Thoracic aorta (tissue), 2 donors: Measurements from ENCODE around the gene SPRYD3. TPM values are rescaled to one million over a fixed set of nuclear protein-coding genes. Genes with fewer than 3 reads are reported as not detected.

Source experiments
- ATAC-seq: fragments of 150-250 bp; one replicate; pipeline ENCODE4 v1.8.0; 2017; ENCODE audit warnings: low read depth; ENCODE audit not compliant: insufficient number of reproducible peaks, low FRiP score
- DNase-seq: peaks from one replicate; pipeline ENCODE4 v3.0.0-alpha.2; 2020; ENCODE audit warnings: low spot score
- H3K27ac ChIP-seq, 2 donors: fragments of 200-600 bp; sonication (generic); 1 replicate in 1 of 2; 2 replicates in 1 of 2; pipeline ENCODE4 v1.5.1; 2016; ENCODE audit warnings: mild to moderate bottlenecking in 2 of 2, moderate library complexity in 2 of 2
- H3K27me3 ChIP-seq: fragments of 200-600 bp; sonication (generic); replicated peaks from 2 replicates; pipeline ENCODE4 v1.6.0; 2016; ENCODE audit warnings: mild to moderate bottlenecking; ENCODE audit not compliant: insufficient read depth
- H3K36me3 ChIP-seq: fragments of 200-600 bp; sonication (generic); one replicate; pipeline ENCODE4 v1.5.1; 2016
- H3K4me1 ChIP-seq, 2 donors: fragments of 200-600 bp; sonication (generic); 1 replicate in 1 of 2; 2 replicates in 1 of 2; pipeline versions ENCODE4 v1.5.1 to v1.6.0; 2016; ENCODE audit warnings: low read depth in 2 of 2, mild to moderate bottlenecking in 1 of 2; ENCODE audit not compliant: control insufficient read depth in 1 of 2
- H3K4me3 ChIP-seq: fragments of 200-600 bp; sonication (generic); 2 replicates; pipeline ENCODE4 v1.5.1; 2016; ENCODE audit warnings: mild to moderate bottlenecking
- H3K9me3 ChIP-seq: fragments of 200-600 bp; sonication (generic); 2 replicates; pipeline ENCODE4 v1.5.1; 2016
- total RNA-seq, 2 donors: library from RNA; depleted of rRNA; stranded (reverse); fragments of >200 nt; gene quantifications; one replicate each; pipeline versions ENCODE4 v1.1.0 to v1.2.3, GENCODE V29; 2016
- TF ChIP-seq, protein P1 (sequence below): fragments of 200-600 bp; sonication (generic); IDR thresholded peaks from one replicate; pipeline ENCODE4 v1.5.1; 2019; ENCODE audit warnings: antibody characterized with exemption

The SPRYD3 gene
- total RNA-seq, 2 donors from 2014 or later: 68.0 to 94.8 TPM

DNA sequence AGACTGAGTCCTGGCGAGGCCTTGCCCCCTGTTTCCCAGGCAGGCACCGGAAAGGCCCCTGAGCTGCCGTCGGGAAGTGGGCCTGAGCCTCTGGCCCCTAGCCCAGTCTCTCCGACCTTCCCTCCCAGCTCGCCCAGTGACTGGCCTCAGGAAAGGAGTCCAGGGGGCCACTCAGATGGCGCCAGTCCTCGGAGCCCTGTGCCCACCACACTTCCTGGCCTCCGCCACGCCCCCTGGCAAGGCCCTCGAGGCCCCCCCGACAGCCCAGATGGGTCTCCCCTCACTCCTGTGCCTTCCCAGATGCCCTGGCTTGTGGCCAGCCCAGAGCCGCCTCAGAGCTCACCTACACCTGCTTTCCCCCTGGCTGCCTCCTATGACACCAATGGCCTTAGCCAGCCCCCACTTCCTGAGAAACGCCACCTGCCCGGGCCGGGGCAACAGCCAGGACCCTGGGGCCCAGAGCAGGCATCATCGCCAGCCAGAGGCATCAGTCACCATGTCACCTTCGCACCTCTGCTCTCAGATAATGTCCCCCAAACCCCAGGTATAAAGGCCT, 18.4 kb downstream of the SPRYD3 start:
- Histone ChIP-seq H3K4me1 (peaks cover 15 to 68% of the 10 kb centered on the region in 2 donors), H3K9me3 (no peaks in the 10 kb centered on the region), H3K27ac (peak overlapping the region; percentile 50 to 84), H3K27me3 (no peaks in the 10 kb centered on the region), H3K4me3 (no peak overlapping the region), H3K36me3 (peaks cover 79% of the 10 kb centered on the region)
- TF ChIP-seq, protein P1, sequence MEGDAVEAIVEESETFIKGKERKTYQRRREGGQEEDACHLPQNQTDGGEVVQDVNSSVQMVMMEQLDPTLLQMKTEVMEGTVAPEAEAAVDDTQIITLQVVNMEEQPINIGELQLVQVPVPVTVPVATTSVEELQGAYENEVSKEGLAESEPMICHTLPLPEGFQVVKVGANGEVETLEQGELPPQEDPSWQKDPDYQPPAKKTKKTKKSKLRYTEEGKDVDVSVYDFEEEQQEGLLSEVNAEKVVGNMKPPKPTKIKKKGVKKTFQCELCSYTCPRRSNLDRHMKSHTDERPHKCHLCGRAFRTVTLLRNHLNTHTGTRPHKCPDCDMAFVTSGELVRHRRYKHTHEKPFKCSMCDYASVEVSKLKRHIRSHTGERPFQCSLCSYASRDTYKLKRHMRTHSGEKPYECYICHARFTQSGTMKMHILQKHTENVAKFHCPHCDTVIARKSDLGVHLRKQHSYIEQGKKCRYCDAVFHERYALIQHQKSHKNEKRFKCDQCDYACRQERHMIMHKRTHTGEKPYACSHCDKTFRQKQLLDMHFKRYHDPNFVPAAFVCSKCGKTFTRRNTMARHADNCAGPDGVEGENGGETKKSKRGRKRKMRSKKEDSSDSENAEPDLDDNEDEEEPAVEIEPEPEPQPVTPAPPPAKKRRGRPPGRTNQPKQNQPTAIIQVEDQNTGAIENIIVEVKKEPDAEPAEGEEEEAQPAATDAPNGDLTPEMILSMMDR: no peak
- DNase-seq: no peak
- ATAC-seq: no peak

DNA sequence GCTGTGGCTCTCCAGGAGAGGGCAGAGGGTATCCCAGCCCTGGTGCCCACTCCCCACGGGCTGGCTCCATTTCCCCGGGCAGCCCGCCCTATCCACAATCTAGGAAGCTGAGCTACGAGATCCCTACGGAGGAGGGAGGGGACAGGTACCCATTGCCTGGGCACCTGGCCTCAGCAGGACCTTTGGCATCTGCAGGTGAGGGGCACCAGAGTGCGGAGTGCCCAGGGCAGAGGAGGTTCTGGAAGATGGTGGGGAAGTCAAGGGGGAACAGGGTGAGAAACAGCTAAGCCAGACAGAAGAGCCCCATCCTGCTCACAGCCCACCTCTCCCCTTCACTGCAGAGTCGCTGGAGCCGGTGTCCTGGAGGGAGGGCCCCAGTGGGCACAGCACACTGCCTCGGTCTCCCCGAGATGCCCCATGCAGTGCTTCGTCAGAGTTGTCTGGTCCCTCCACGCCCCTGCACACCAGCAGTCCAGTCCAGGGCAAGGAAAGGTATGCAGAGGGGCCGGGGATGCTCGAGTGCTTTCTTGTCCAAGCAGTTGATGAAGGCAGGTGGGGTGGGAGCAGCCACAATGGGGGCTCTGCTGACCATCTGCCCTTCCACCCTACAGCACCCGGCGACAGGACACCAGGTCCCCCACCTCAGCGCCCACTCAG, 19.0 kb downstream of the SPRYD3 start:
- no peak for DNase-seq

DNA sequence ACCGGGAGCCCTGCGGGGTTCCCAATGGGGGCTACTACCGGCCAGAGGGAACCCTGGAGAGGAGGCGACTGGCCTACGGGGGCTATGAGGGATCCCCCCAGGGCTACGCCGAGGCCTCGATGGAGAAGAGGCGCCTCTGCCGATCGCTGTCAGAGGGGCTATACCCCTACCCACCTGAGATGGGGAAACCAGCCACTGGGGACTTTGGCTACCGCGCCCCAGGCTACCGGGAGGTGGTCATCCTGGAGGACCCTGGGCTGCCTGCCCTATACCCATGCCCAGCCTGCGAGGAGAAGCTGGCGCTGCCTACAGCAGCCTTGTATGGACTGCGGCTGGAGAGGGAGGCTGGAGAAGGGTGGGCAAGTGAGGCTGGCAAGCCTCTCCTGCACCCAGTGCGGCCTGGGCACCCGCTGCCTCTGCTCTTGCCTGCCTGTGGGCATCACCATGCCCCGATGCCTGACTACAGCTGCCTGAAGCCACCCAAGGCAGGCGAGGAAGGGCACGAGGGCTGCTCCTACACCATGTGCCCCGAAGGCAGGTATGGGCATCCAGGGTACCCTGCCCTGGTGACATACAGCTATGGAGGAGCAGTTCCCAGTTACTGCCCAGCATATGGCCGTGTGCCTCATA, 19.6 kb downstream of the SPRYD3 start:
- Histone ChIP-seq H3K36me3 (peaks cover 79% of the 10 kb centered on the region), H3K9me3 (no peaks in the 10 kb centered on the region), H3K27ac (peak overlapping the region; percentile 8 to 84), H3K4me3 (no peak overlapping the region), H3K4me1 (peaks cover 16 to 67% of the 10 kb centered on the region in 2 donors), H3K27me3 (no peaks in the 10 kb centered on the region)
- no peak for DNase-seq
- no peak for ATAC-seq
- TF ChIP-seq, protein P1: no peak

More for the DNA sequence above, 19.0 kb downstream of the SPRYD3 start:
- no peak overlapping the region for H3K4me3 ChIP-seq
- peak overlapping the region; percentile 50 to 84 for H3K27ac ChIP-seq
- H3K9me3 ChIP-seq: no peaks in the 10 kb centered on the region
- H3K4me1 ChIP-seq: peaks cover 15 to 68% of the 10 kb centered on the region in 2 donors
- H3K27me3 ChIP-seq: no peaks in the 10 kb centered on the region
- H3K36me3 ChIP-seq: peaks cover 80% of the 10 kb centered on the region
- TF ChIP-seq, protein P1: no peak
- ATAC-seq: no peak

DNA sequence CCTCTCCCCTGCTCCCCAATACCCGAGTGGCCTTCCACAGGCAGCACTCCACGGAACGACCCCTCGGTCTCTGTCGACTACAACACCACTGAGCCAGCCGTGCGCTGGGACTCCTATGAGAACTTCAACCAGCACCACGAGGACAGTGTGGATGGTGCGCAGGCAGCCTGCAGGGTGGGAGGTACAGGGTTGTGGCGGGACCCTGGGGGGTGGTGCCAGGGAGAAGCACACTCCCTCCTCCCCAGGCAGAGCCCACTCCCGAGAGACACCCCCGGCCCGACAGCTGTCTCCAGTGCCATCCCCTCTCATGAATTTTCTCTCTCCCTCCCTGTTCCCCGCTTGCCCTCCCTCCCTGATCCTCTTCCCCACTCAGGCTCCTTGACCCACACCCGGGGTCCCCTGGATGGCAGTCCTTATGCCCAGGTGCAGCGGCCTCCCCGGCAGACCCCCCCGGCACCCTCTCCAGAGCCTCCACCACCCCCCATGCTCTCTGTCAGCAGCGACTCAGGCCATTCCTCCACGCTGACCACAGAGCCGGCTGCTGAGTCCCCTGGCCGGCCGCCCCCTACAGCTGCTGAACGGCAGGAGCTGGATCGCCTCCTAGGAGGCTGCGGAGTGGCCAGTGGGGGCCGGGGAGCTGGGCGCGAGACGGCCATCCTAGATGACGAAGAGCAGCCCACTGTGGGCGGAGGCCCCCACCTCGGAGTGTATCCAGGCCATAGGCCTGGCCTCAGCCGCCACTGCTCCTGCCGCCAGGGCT, 20.3 kb downstream of the SPRYD3 start:
- Histone ChIP-seq H3K9me3 (no peaks in the 10 kb centered on the region), H3K27me3 (no peaks in the 10 kb centered on the region), H3K4me1 (peaks cover 16 to 62% of the 10 kb centered on the region in 2 donors), H3K4me3 (no peak overlapping the region), H3K36me3 (peaks cover 77% of the 10 kb centered on the region), H3K27ac (peak overlapping the region; percentile 8 to 84)
- DNase-seq (no peak), ATAC-seq (no peak)
- TF ChIP-seq, protein P1: no peak
